PC-3 (cell line): ENCODE measurements around the gene SAXO2. TPM values are rescaled to one million over a fixed set of nuclear protein-coding genes. Genes with fewer than 3 reads are reported as not detected.
A peak's percentile ranks its signal among the peaks of the same experiment; 100 is the strongest.
"Not testable (repeated sequence)": the region's sequence is repeated elsewhere in the genome, so short reads cannot be mapped to it uniquely, and the experiment has no call there.

Experiments
- ATAC-seq: fragments of 200-7000 bp; cut with Tn5 transposase; 2 replicates; pipeline ENCODE4 v1.9.1; 2020; ENCODE audit warnings: mild to moderate bottlenecking, moderate library complexity
- BruUV-seq: library from RNA; stranded (reverse); fragments of 400-500 nt; replicated peaks from 2 replicates; lab custom pipeline; 2021; lab: Mats Ljungman, UMichigan
- CTCF ChIA-PET: fragments of 300-600 bp; sonication (Branson Sonifier 250); formaldehyde crosslinking; loops from one replicate; lab custom pipeline; 2022; ENCODE audit warnings: antibody characterized with exemption; lab: Charles Lee
- POLR2A ChIA-PET: fragments of 300-600 bp; sonication (Branson Sonifier 250); formaldehyde crosslinking; loops from one replicate; lab custom pipeline; 2022; ENCODE audit warnings: antibody characterized with exemption; ENCODE audit not compliant: unreplicated experiment; lab: Charles Lee
- DNase-seq: peaks from one replicate; pipeline ENCODE4 v3.0.0-alpha.2; 2015
- H2AFZ ChIP-seq: fragments of 300-600 bp; sonication (generic); 2 replicates; pipeline ENCODE4 v1.6.0; 2016; ENCODE audit warnings: antibody characterized with exemption, low read length
- H3F3A ChIP-seq: fragments of 300-600 bp; sonication (generic); one replicate; pipeline ENCODE4 v1.6.0; 2017; ENCODE audit warnings: antibody characterized with exemption, low read length, control low read depth, mild to moderate bottlenecking; ENCODE audit not compliant: unreplicated experiment
- H3K27ac ChIP-seq: fragments of 300-600 bp; sonication (generic); 2 replicates; pipeline ENCODE4 v1.5.1; 2016; ENCODE audit warnings: mild to moderate bottlenecking, low read length
- H3K27me3 ChIP-seq: fragments of 300-600 bp; sonication (generic); 2 replicates; pipeline ENCODE4 v1.6.1; 2016; ENCODE audit warnings: low read length, mixed read lengths
- H3K36me3 ChIP-seq: fragments of 300-600 bp; sonication (generic); 2 replicates; pipeline ENCODE4 v1.6.1; 2016; ENCODE audit warnings: low read depth, mixed run types, low read length, mixed read lengths
- H3K4me1 ChIP-seq: fragments of 300-600 bp; sonication (generic); 2 replicates; pipeline ENCODE4 v1.5.1; 2016; ENCODE audit warnings: low read length; ENCODE audit not compliant: insufficient read depth
- H3K4me2 ChIP-seq: fragments of 300-600 bp; sonication (generic); 2 replicates; pipeline ENCODE4 v1.6.0; 2016; ENCODE audit warnings: low read length
- H3K4me3 ChIP-seq: fragments of 300-600 bp; sonication (generic); 2 replicates; pipeline ENCODE4 v1.5.1; 2016; ENCODE audit warnings: mild to moderate bottlenecking, low read length, mixed read lengths
- H3K79me2 ChIP-seq: fragments of 300-600 bp; sonication (generic); 2 replicates; pipeline ENCODE4 v1.6.1; 2017; ENCODE audit warnings: low read length, mixed read lengths
- H3K9ac ChIP-seq: fragments of 300-600 bp; sonication (generic); 2 replicates; pipeline ENCODE4 v1.6.0; 2016; ENCODE audit warnings: mild to moderate bottlenecking, low read length
- H3K9me2 ChIP-seq: fragments of 300-600 bp; sonication (generic); replicated peaks from 2 replicates; pipeline ENCODE4 v1.6.1; 2016; ENCODE audit warnings: mixed run types, low read length, mixed read lengths
- H3K9me3 ChIP-seq: fragments of 300-600 bp; sonication (generic); 2 replicates; pipeline ENCODE4 v1.6.1; 2016; ENCODE audit warnings: low read length, mixed read lengths
- H4K20me1 ChIP-seq: fragments of 300-600 bp; sonication (generic); 2 replicates; pipeline ENCODE4 v1.6.1; 2016; ENCODE audit warnings: low read length, mixed read lengths
- EZH2 ChIP-seq: fragments of 300-600 bp; sonication (generic); IDR thresholded peaks from one replicate; pipeline ENCODE4 v1.6.1; 2017; ENCODE audit warnings: antibody characterized with exemption, mild to moderate bottlenecking, low read length; ENCODE audit not compliant: unreplicated experiment
- EZH2phosphoT487 ChIP-seq: fragments of 300-600 bp; sonication (generic); IDR thresholded peaks from 2 replicates; pipeline ENCODE4 v1.6.1; 2018; ENCODE audit warnings: mild to moderate bottlenecking, antibody characterized with exemption, low read length, borderline replicate concordance
- intact Hi-C: fragments of 100-400 bp; cut with micrococcal nuclease; formaldehyde crosslinking; loops from 2 replicates; pipeline ENCODE4 v1.9.0; 2023
- total RNA-seq: library from RNA; depleted of rRNA; stranded (reverse); fragments of >200 nt; gene quantifications from 2 replicates; pipeline ENCODE4 v1.2.3, GENCODE V29; 2014
- TF ChIP-seq, protein P1 (sequence below): fragments of 300-600 bp; sonication (generic); conservative IDR thresholded peaks from 2 replicates; pipeline ENCODE4 v1.5.1; 2017; ENCODE audit warnings: antibody characterized with exemption, low read depth, mild to moderate bottlenecking, low read length

Gene SAXO2
- total RNA-seq, 1 experiment from 2014 or later = 3.7 TPM

DNA sequence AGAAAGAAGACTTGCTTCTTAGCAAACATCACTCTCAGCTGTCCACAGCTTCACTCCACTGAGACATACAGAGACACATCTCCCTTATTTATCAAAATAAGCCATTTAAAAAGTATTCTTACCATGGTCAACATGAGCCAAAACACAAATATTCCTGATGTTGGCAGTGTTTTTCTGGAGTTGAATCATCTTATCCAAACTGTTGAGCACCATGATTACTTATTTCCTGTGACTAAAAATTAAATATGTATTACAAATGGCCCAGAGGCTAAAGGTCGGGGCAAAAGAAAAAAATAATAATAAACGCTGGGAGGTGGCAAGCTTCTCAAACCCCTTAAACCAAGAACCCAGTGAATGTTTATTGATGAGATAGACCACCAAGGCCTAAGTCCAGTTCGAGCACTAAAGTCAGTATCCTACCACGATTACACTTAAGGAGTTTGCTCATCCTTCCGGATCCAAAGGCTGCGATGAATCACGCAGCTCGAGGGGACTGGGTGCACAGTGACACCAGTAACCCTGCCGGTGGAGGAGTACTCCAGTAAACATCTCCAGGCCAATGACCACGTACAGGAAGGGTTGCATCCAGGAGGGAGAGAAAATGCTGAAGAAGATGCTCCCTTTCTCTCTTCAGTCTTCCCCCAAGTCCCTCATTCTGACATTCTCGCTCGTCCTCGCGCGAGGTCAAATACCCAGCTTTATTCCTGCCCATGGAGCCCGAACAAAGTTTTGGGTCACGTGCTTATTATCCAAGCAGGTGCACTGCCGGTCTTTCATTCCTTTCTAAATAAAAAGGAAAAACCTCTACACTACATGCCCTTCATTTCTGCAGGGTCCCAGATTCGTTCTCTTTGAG is 824 bp upstream of the SAXO2 start:
- ATAC-seq = peak; percentile 73
- H3K9me3 ChIP-seq, CTCF ChIA-PET, H3F3A ChIP-seq, intact Hi-C loops, POLR2A ChIA-PET, H3K9me2 ChIP-seq, H3K27me3 ChIP-seq: not testable (repeated sequence)
- peak overlapping the region; percentile 78 for H3K9ac ChIP-seq
- peaks cover 18% of the 10 kb centered on the region for H4K20me1 ChIP-seq
- DNase-seq = peak; percentile 85
- BruUV-seq = TSS peak; percentile 36
- peak overlapping the region; percentile 86 for H3K4me2 ChIP-seq
- H3K4me3 ChIP-seq = peak overlapping the region; percentile 81
- peak overlapping the region; percentile 78 for H3K27ac ChIP-seq
- peaks cover 28% of the 10 kb centered on the region for H3K79me2 ChIP-seq
- peaks cover 26% of the 10 kb centered on the region for H3K4me1 ChIP-seq
- H2AFZ ChIP-seq = peak overlapping the region; percentile 73
- H3K36me3 ChIP-seq = peaks cover 17% of the 10 kb centered on the region

DNA sequence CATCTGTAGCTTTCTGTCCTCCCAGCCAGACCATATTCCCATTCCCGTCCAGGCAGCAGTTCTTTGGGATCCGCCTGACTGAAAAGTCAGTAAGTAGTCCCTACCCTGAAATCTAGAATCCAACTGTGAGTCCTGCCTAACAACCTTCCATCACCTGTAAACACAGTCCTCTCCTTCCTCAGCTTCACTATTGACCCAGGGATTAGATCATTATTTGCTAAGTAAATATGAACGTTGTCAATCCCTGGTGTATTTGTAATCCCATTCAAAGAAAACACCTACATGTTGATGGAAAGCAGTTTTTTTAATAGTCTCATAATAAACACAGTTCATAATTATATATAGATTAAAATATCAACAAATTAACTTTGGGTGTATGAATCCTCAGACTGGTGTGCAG is 732 bp downstream of the SAXO2 start:
- H3K9me2 ChIP-seq = no peaks in the 10 kb centered on the region
- CTCF ChIA-PET = interaction anchor here (1.0 kb wide), 1 partner anchor 155 kb away, joined by 3 read pairs; no protein-coding TSS in a partner anchor
- peak overlapping the region; percentile 73 for H2AFZ ChIP-seq
- H3K4me3 ChIP-seq = peak overlapping the region; percentile 81
- H3K4me2 ChIP-seq = peak overlapping the region; percentile 86
- peak; percentile 85 for DNase-seq
- H3K9me3 ChIP-seq = no peaks in the 10 kb centered on the region
- peak overlapping the region; percentile 78 for H3K27ac ChIP-seq
- H3K4me1 ChIP-seq = peaks cover 30% of the 10 kb centered on the region
- peak; percentile 63 for ATAC-seq
- H3K9ac ChIP-seq = peak overlapping the region; percentile 78
- H3K27me3 ChIP-seq = no peaks in the 10 kb centered on the region
- TF ChIP-seq, protein P1, sequence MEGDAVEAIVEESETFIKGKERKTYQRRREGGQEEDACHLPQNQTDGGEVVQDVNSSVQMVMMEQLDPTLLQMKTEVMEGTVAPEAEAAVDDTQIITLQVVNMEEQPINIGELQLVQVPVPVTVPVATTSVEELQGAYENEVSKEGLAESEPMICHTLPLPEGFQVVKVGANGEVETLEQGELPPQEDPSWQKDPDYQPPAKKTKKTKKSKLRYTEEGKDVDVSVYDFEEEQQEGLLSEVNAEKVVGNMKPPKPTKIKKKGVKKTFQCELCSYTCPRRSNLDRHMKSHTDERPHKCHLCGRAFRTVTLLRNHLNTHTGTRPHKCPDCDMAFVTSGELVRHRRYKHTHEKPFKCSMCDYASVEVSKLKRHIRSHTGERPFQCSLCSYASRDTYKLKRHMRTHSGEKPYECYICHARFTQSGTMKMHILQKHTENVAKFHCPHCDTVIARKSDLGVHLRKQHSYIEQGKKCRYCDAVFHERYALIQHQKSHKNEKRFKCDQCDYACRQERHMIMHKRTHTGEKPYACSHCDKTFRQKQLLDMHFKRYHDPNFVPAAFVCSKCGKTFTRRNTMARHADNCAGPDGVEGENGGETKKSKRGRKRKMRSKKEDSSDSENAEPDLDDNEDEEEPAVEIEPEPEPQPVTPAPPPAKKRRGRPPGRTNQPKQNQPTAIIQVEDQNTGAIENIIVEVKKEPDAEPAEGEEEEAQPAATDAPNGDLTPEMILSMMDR = no peak
- TF ChIP-seq EZH2 = no peak
- no peak for TF ChIP-seq EZH2phosphoT487
- H4K20me1 ChIP-seq = peaks cover 18% of the 10 kb centered on the region
- POLR2A ChIA-PET = no interaction called here
- BruUV-seq = no TSS peak
- H3F3A ChIP-seq = peaks cover 10% of the 10 kb centered on the region
- peaks cover 28% of the 10 kb centered on the region for H3K79me2 ChIP-seq
- H3K36me3 ChIP-seq = peaks cover 14% of the 10 kb centered on the region
- intact Hi-C loops = no loop called here

DNA sequence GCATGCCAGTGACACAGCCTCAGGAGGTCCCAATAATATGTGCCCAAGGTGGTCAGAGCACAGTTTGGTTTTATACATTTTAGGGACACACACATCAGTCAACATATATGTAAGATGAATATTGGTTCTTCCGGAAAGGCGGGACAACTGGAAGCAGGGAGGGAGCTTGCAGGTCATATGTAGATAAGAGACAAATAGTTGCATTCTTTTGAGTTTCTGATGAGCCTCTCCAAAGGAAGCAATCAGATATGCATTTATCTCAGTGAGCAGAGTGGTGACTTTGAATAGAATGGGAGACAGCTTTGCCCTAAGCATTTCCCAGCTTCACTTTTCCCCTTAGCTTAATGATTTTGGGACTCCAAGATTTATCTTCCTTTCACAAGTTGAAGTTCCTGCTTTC is 4.5 kb downstream of the SAXO2 start:
- H3F3A ChIP-seq, H3K36me3 ChIP-seq, H3K79me2 ChIP-seq, intact Hi-C loops, H3K9ac ChIP-seq, H2AFZ ChIP-seq, CTCF ChIA-PET, DNase-seq, POLR2A ChIA-PET, ATAC-seq, H3K27ac ChIP-seq, H3K9me2 ChIP-seq, H3K4me2 ChIP-seq, BruUV-seq, H3K4me3 ChIP-seq, H3K27me3 ChIP-seq, H4K20me1 ChIP-seq, H3K9me3 ChIP-seq: not testable (repeated sequence)
- H3K4me1 ChIP-seq = peaks cover 13% of the 10 kb centered on the region

DNA sequence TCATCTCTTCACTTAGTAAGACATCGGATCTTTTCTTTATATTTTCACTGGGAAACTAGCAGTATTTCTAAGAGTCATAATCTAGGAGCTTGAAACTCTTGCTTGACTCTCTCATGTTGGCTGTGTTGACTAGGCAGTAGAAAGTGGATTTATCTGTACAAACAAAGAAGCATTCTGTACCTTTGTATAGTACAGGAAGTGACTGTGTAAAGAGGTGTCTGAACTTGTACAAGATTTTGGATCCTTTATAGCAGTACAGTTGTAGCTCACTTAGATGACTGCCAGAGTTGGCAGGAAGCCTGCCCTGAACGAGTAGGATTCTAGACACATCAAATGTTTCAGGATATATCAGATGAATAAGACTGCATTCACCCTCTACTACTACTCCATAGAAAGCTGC is 5.8 kb downstream of the SAXO2 start:
- BruUV-seq, H3K4me1 ChIP-seq, H3K4me3 ChIP-seq, POLR2A ChIA-PET, H3K9me3 ChIP-seq, H3K79me2 ChIP-seq, H3K27ac ChIP-seq, H3F3A ChIP-seq, intact Hi-C loops, H3K36me3 ChIP-seq, H4K20me1 ChIP-seq, H3K9ac ChIP-seq, H3K27me3 ChIP-seq, H2AFZ ChIP-seq, H3K9me2 ChIP-seq, H3K4me2 ChIP-seq: not testable (repeated sequence)
- peak; percentile 80 for ATAC-seq
- peak; percentile 38 for DNase-seq
- CTCF ChIA-PET = interaction anchor here (1.1 kb wide), 1 partner anchor 160 kb away, joined by 3 read pairs; no protein-coding TSS in a partner anchor
